Femur (tissue), 1 donor: Measurements from ENCODE around the gene FLVCR1.
"Not testable (repeated sequence)": the region's sequence is repeated elsewhere in the genome, so short reads cannot be mapped to it uniquely, and the experiment has no call there.

Experiments used
- DNase-seq: peaks from one replicate; pipeline ENCODE4 v3.0.0-alpha.2; 2017

FLVCR1 gene

DNA sequence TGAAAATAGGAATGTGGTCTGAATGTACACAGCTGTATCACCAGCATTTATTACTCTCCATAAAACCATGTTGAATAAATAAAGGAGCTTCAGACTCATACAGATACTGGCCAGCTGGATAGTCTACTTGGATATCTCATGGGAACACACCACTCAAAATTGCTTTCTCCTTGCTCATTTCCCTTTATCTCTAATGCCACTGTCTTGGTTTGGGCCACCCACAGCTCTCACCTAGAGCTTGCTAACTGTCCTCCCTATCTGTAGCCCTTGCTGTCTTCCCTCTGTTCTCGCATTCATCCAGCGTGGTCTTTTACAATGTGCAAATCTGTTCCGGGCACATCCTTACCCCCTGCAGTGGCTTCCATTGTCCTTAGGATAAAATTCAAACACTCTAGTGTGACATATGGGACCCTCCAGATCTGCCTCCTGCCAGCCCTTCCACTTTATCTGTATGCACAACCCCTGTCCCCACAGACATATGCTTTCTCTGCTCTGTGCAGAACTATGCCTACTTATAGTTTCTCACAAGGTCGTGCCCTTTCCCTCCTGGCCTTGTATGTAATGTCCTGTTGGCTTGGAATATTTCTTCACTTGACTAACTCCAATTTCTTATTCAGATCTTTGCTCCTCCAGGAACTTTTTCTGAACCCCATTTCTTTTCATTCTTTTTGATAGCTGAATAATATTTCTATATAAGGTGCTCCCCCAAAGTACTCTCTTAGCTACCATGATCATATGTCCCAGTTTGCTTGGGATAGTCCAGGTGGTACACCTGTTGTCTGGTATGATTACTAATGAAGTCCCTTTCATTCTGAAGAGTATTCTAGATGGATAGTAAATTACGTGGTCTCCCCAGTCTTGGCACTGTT is 2.9 kb downstream of the FLVCR1 start:
- DNase-seq = no peak

DNA sequence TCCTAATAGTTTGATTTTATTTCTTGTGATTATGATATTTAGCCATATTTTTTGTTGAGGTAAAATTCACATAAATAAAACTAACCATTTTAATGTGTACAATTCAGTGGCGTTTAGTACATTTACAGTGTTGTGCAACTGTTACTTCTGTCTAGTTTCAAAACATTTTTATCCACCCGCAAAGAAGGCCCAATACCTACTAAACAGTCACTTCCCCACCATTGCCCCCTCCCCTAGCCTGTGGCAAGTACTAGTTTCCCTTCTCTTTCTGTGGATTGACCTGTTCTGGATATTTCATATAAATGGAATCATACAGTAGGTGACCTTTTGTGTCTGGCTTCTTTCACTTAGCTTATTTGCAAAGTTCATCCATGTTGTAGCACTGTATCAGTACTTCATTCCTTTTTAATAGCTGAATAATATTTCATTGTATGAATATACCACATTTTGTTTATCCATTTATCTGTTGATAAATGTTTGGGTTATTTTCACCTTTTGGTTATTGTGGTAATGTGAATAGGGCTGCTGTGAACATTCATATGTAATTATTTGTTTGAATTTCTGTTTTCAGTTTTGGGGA is 4.1 kb downstream of the FLVCR1 start:
- DNase-seq = no peak

DNA sequence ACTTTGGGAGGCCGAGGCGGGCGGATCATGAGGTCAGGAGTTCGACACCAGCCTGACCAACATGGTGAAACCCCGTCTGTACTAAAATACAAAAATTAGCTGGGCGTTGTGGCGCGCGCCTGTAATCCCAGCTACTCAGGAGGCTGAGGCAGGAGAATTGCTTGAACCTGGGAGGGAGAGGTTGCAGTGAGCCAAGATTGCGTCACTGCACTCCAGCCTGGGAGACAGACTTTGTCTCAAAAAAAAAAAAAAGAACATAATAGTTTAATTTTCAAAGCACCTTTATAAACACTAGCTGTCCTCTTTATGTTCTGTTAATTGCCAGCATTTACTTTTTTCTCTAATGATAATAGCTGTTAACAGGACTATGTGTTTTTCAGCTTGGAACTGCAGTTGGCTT is 5.3 kb downstream of the FLVCR1 start:
- not testable (repeated sequence) for DNase-seq

DNA sequence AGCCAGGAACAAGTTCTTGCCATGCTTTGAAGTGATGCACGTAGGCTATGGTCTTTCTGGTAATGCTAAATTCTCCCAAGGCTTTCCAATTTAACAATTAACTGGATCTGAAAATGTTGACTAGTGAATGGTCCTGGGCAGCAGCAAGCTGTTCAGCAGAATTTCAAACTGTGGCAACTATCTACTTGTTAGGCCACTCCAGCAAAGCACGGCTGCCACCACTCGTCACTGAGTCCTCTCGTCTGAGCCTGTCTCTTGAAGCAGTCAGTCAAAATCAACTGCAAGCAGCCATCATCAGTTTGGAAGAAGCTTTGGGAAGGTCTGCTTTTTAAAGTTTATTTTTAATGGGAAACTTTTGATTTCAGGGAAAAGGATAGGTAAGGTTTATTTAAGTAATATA is 6.1 kb downstream of the FLVCR1 start:
- no peak for DNase-seq

DNA sequence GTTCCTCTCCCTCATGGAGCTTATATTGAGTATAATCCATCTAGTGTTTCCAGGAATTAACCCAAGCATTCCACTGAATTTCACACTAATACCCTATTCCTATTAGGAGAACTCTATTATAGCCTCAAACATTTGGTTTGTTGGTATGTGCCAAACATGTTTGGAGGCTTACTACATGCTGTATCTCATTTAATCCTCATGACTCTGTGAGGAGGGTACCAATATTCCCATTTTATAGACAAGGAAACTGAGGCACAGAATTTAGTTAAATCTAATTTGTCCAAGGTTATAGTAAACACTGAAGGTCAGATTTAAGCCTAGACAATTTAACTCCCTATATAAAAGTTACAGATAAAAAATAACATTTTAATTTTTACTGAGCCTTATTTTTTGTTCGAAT is 9.1 kb downstream of the FLVCR1 start:
- DNase-seq = no peak

DNA sequence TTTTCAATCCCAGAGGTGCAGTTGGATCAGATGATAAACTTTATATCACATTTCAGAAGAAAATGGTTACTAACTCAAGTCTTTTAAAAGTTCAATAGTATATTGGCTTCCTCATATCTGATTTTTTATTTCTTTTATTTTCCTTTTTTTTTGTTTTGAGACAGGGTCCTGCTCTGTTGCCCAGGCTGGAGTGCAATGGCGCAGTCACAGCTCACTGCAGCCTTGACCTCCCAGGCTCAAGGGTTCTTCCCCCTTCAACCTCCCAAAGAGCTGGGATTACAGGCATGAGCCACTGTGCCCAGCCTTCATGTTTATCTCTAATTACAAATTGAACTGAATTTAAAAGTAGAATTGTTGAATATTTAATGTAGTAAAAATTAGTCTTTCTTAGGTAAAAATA is 13.9 kb downstream of the FLVCR1 start:
- DNase-seq = no peak

DNA sequence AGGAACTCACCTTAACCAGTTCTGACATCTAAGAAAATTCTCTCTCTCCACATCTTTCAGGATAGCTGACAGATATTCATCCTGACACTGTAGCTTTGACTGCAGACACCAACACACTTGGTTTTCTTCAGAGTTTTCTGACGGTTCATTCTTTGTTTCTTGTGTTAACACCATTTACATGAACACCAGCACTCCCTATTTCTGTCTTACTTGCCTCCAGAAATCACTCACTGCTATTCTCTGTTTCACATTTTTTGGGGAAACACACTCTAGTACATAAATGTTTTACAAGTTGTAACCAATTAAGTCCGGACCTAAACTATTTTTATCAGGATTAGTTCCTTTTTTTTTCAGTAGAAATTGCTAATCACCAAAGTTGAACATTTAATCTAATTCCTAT is 15.4 kb downstream of the FLVCR1 start:
- no peak for DNase-seq

DNA sequence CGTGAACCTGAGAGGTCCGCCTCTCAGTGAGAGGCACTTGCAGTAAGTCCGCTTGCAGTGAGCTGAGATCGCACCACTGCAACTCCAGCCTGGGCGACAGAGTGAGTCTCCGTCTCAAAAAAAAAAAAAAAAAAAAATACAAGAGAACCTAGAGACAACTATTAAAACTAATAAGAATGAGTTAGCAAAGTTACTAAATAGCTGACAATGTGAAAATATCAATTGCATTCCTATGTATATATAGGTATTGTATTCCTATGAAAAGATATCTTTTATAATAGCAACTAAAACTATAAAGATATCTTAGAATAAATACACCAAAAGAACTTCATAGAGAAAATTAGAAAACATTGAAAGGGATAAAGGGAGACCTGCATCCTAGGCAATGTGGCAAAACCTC is 20.3 kb downstream of the FLVCR1 start:
- DNase-seq = no peak

DNA sequence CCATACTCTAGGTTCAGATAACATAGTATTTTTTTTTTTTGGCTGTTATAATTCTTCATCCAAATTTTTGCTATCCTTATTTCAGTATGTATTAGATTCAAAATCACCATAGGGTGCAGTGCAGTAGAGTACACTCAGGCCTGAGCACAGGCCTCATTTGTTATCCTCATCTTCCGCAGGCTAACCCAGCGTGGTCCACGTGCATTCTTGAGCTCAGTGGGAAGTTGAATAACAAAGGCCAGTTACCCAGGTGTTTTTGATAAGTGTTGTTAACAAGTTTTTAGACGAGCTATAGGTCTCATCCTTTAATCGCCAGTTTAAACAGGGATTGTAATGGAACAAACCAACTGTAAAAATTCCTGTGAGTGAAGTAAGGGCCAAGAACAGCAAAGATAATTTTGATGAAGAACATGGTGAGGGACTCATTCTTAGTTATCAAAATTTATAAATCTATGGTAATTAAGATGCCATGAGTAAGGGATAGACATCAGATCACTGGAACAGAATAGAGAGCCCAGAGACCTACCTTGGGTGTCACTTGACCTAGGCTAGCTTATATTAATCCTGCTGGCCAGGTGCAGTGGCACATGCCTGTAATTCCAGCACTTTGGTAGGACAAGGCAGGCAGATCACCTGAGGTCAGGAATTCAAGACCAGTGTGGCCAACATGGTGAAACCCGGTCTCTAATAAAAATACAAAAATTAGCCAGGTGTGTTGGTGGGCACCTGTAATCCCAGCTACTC is 22.0 kb downstream of the FLVCR1 start:
- no peak for DNase-seq

DNA sequence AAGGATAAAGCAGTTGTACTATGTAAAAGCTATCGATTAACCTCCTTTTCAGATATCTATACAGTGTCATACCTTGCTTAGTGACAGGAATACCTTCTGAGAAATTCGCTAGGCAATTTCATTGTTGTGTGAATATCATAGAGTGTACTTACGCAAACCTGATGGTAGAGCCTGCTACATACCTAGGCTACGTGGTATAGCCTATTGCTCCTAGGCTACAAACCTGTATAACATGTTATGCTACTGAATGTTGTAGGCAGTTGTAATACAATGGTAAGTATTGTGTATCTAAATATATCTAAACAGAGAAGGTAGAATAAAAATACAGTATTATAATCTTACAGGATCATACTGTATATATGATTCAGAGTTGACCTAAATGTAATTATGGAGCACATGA is 26.5 kb downstream of the FLVCR1 start:
- no peak for DNase-seq

DNA sequence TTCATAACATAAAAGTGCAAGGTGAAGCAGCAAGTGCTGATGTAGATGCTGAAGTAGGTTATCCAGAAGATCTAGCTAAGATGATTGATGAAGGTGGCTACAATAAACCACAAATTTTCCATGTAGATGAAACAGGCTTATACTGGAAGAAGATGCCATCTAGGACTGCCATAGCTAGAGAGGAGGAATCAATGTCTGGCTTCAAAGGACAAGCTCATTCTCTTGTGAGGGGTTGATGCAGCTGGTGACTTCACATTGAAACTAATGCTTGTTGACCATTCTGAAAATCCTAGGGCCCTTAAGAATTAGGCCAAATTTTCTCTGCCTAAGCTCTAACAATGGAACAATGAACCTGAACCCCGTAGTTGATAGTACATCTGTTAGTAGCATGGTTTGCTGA is 34.0 kb downstream of the FLVCR1 start:
- DNase-seq = no peak

DNA sequence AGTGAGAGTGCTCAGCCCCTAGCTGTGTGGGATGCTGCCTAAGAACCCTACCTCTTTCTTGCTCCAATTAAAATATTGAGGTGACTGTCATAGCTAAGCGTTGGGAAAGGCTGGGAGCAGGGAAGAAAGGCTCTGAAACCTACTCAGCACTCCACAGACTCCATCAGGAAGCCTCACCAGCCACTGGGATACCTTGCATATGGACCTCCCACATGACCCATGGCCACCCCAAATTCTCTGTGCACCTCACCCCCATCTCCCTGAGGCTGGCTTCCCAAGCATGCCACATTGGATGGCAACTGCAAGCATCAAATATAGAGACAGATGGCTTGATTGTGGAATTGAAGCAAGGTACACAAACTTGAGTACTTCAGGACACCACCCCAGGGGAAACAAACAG is 41.8 kb downstream of the FLVCR1 start:
- no peak for DNase-seq

DNA sequence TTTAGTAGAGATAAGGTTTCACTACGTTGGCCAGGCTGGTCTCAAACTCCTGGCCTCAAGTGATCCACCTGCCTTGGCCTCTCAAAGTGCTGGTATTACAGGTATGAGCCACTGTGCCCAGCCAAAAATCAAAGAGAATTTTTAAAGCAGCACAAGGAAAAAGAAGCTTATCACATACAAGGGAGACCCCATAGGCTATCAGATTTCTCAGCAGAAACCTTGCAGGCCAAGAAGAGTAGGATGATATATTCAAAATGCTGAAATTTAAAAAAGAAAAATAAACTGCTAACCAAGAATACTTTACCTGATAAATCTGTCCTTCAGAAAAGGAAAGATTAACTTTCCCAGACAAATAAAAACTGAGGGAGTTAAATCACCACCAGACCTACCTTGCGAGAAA is 43.2 kb downstream of the FLVCR1 start:
- DNase-seq = no peak

DNA sequence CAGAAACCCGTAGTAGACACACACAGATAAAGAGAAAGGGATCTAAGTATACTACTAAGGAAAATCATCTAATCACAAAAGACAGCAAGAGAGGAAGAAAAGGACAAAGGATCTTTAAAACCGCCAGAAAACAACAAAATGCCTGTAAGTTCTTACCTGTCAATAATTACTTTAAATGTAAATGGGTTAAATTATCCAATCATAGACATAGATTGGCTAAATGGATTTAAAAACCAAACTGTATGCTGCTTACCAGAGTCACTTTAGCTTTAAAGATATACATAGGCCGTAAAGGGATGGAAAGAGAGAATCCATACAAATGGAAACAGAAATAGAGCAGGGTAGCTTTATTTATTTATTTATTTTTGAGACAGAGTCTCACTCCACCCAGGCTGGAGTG is 44.0 kb downstream of the FLVCR1 start:
- DNase-seq = no peak

DNA sequence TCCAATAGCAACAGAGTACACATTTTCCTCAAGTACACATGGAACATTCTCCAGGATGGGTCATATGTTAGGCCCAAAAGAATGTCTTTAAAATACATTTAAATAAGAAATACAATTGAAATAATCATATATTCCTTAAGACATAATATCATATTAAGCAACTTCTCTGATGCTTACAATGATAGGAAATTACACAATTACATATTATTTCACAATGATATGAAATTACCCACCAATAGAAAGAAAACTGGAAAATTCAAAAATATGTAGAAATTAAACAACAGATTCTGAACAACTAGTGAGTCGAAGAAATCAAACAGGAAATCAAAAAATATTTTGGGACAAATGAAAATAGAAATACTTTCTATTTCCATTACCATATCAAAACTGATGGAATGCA is 45.6 kb downstream of the FLVCR1 start:
- DNase-seq = no peak

DNA sequence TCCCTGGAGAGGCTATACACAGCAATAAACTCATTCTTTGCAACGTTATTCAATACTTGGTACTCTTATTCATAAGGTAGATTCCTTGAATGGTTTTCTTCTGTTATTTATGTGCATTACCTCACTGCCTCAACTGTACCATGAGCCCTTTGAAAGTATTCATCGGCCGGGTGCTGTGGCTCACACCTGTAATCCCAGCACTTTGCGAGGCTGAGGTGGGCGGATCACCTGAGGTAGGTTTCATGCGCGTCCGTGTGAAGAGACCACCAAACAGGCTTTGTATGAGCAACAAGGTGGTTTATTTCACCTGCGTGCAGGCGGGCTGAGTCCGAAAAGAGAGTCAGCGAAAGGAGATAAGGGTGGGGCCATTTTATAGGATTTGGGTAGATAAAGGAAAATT is 50.0 kb downstream of the FLVCR1 start:
- not testable (repeated sequence) for DNase-seq

DNA sequence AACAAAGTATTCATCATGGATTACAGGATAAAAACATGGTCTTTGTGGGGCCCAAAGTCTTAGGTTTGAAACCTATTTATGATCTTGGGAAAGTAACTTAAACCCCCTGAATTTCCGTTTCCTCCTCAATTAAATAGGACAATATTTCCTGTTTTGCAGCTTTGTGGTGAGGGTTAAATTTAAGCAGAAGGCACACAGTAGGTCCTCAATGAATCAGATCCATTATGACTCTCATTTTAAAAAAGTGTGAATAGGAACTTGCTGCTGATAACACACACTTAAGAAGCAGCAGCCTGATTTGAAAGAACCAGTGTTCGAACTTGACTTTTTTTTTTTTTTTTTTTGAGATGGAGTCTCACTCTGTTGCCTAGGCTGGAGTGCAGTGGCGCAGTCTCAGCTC is 50.9 kb downstream of the FLVCR1 start:
- DNase-seq = no peak

DNA sequence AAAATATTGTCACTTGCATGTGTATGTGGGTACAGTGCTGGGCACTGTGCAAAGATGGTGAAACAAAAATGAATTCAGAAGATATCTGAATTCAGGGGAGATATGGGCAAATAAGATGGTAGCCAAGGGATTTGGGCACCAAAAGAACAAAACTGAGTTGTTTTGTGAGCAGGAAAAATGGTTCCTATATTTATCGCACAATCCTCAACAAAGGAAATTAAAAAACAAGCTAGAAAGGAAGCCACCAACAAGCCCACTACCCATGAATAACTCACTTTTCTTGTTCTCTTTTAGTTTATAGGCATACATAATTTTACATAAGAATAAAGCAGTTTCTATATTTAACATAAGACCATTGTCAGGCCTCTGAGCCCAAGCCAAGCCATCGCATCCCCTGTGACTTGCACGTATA is 51.6 kb downstream of the FLVCR1 start:
- DNase-seq = no peak

DNA sequence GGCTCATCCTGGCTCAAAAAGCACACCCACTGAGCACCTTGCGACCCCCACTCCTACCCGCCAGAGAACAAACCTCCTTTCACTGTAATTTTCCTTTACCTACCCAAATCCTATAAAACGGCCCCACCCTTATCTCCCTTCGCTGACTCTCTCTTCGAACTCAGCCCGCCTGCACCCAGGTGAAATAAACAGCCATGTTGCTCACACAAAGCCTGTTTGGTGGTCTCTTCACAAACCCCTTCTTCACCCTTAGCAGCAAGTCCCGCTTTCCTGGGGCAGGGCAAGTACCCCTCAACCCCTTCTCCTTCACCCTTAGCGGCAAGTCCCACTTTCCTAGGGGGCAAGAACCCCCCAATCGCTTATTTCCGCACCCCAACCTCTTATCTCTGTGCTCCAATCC is 52.1 kb downstream of the FLVCR1 start:
- DNase-seq = not testable (repeated sequence)

DNA sequence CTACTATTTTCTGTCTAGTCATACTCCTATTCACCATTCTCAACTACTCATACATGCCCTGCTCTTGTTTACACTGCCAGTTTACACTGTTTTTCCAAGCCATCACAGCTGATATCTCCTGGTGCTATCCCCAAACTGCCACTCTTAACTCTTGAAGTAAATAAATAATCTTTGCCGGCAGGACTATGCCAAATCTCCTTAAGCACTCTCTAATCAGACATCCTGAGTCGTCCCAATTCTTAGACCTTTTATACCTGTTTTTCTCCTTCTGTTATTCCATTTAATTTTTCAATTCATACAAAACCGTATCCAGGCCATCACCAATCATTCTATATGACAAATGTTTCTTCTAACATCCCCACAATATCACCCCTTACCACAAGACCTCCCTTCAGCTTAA is 55.6 kb downstream of the FLVCR1 start:
- not testable (repeated sequence) for DNase-seq

DNA sequence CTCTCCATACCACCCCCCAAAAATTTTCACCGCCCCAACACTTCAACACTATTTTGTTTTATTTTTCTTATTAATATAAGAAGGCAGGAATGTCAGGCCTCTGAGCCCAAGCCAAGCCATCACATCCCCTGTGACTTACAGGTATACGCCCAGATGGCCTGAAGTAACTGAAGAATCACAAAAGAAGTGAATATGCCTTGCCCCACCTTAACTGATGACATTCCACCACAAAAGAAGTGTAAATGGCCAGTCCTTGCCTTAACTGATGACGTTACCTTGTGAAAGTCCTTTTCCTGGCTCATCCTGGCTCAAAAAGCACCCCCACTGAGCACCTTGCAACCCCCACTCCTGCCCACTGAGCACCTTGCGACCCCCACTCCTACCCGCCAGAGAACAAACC is 56.0 kb downstream of the FLVCR1 start:
- not testable (repeated sequence) for DNase-seq

DNA sequence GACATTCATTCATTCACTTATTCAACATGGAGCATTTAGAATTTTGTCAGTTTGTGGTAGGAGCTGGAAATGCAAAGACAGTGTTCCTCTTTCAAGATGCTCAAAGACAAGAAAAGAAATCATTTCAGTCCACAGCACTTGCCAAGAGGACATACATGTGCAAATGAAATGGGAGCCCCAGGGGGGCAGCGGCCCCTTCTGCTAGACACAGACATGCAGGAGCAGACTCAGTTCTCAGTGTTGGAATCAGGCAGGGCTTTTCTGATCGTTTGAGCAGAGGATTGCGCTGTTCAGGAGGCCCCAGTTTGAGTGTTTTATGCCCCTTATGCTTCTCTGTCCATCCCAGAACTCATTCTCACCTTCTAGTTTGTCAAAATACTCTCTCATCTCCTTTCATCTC is 56.7 kb downstream of the FLVCR1 start:
- DNase-seq = no peak

DNA sequence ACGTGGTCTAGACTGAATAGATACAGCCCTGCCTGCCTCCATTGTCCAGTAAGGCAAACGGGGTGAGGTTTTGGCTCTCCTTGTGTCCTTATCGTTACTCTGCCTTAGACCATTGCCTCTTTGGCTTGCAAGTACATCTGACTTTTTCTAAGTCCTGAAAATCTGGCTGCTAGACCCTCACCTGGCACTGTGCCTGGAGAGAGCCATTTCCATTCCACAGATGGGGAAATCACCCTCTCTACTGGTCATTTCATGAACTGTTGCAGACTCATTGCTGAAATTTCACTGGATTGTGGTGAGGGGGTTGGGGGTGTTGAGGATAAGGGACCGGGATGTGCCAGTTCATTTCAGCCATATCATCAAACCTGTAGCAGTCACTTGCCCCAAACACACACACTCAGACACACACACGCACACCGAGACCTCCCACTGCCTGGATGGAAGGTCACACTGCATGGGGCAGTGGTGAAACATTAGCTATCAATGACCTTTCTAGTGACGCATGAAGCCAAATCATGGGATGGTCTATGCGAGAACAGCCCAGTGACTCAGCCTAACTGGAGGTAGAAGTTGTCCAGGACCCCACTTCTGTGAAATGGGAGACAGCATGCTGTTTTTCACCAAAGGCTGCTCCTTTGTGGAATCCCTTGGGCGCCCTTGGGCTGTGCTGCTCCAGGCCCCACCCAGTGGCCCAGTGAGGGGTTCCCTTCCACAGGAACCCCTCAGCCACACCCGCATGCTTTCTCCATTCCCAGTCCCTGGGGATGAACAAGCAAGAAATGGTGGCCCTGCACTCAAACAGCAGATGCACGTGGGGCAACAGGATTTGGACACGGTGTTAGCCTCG is 57.4 kb downstream of the FLVCR1 start:
- DNase-seq = peak; percentile 90
